AML-193 (cell line): ENCODE measurements around the gene CDH4.

Experiments used
- DNase-seq, 2 experiments: peaks; one replicate each; lab custom pipeline; 2025; lab: John Stamatoyannopoulos, UW

The CDH4 gene

GRCh38 chr20:61882716-61883615 lies 630.9 kb downstream of the CDH4 start:
- DNase-seq, result no peak

GRCh38 chr20:61883857-61884393 lies 631.9 kb downstream of the CDH4 start:
- DNase-seq, result no peak

- no peak for DNase-seq
Measured at GRCh38 chr20:61884571-61885389, 632.7 kb downstream of the CDH4 start.

- DNase-seq, result no peak
Measured at GRCh38 chr20:61885759-61886715, 634.0 kb downstream of the CDH4 start.

GRCh38 chr20:61886721-61887595 lies 634.9 kb downstream of the CDH4 start:
- peak; percentile 6 to 13 for DNase-seq

GRCh38 chr20:61887596-61888093 lies 635.6 kb downstream of the CDH4 start:
- DNase-seq, result no peak

- no peak for DNase-seq
Measured at GRCh38 chr20:61888101-61888865, 636.2 kb downstream of the CDH4 start.

GRCh38 chr20:61889659-61890058 lies 637.6 kb downstream of the CDH4 start:
- no peak for DNase-seq

GRCh38 chr20:61890210-61890609 lies 638.1 kb downstream of the CDH4 start:
- no peak for DNase-seq

- no peak for DNase-seq
Measured at GRCh38 chr20:61891476-61891875, 639.4 kb downstream of the CDH4 start.

GRCh38 chr20:61891916-61892649 lies 640.0 kb downstream of the CDH4 start:
- DNase-seq, result no peak

- no peak for DNase-seq
Measured at GRCh38 chr20:61895016-61895415, 643.0 kb downstream of the CDH4 start.

GRCh38 chr20:61895686-61896057 lies 643.6 kb downstream of the CDH4 start:
- DNase-seq, result no peak

GRCh38 chr20:61896058-61896961 lies 644.2 kb downstream of the CDH4 start:
- DNase-seq, result peak in 1 of 2 experiments; percentile 7

GRCh38 chr20:61897401-61898295 lies 645.6 kb downstream of the CDH4 start:
- no peak for DNase-seq

- no peak for DNase-seq
Measured at GRCh38 chr20:61898405-61898804, 646.3 kb downstream of the CDH4 start.
